ENCODE data around the gene MEI4. TPM values are rescaled to one million over a fixed set of nuclear protein-coding genes. Genes with fewer than 3 reads are reported as not detected.

The MEI4 gene
- total and polyA plus RNA-seq, 7 donors, result not detected

GRCh38 chr6:77619114-77619513, 33.7 kb upstream of the MEI4 start:
- no peaks in the 10 kb centered on the region for H3K4me1 ChIP-seq
- H3K4me3 ChIP-seq, result no peak overlapping the region
- no peak for DNase-seq
- H3K36me3 ChIP-seq, result no peaks in the 10 kb centered on the region
- WGBS, 2 donors, result 55 to 73% methylated on average over 2 of the region's 2 CpGs
- H3K27me3 ChIP-seq, result no peaks in the 10 kb centered on the region
- intact Hi-C loops (cut with DNase I), result no loop called here
- TF ChIP-seq CTCF (IDR thresholded peaks at IDR 0.05) (no peak), EP300 (IDR thresholded peaks at IDR 0.05) (no peak)
- peaks cover 0 to 2% (median 0%) of the 10 kb centered on the region in 4 donors for H3K9me3 ChIP-seq
- no peak overlapping the region for H3K27ac ChIP-seq

GRCh38 chr6:77620278-77620882, 32.5 kb upstream of the MEI4 start:
- Histone ChIP-seq H3K36me3 (no peaks in the 10 kb centered on the region), H3K27me3 (no peaks in the 10 kb centered on the region), H3K4me1 (no peaks in the 10 kb centered on the region), H3K9me3 (peaks cover 0 to 2% (median 0%) of the 10 kb centered on the region in 4 donors), H3K4me3 (no peak overlapping the region), H3K27ac (no peak overlapping the region)
- no peak for TF ChIP-seq CTCF (IDR thresholded peaks at IDR 0.05)
- no peak for TF ChIP-seq POLR2AphosphoS5 (IDR thresholded peaks at IDR 0.05)
- TF ChIP-seq POLR2A (IDR thresholded peaks at IDR 0.05), result no peak
- no peak for TF ChIP-seq EP300 (IDR thresholded peaks at IDR 0.05)
- WGBS, 2 donors, result 85 to 91% methylated on average over 1 of the region's 1 CpG
- no peak for DNase-seq
- intact Hi-C loops (cut with DNase I), result no loop called here

GRCh38 chr6:77624515-77624914, 28.3 kb upstream of the MEI4 start:
- Histone ChIP-seq H3K9me3 (no peaks in the 10 kb centered on the region), H3K4me3 (no peak overlapping the region), H3K36me3 (no peaks in the 10 kb centered on the region), H3K4me1 (no peaks in the 10 kb centered on the region), H3K27me3 (no peaks in the 10 kb centered on the region), H3K27ac (no peak overlapping the region)
- WGBS, 2 donors, result 77 to 81% methylated on average over 5 of the region's 5 CpGs
- no peak for DNase-seq
- TF ChIP-seq EP300 (IDR thresholded peaks at IDR 0.05), result no peak
- no peak for TF ChIP-seq CTCF (IDR thresholded peaks at IDR 0.05)
- no peak for TF ChIP-seq POLR2A (IDR thresholded peaks at IDR 0.05)
- no peak for TF ChIP-seq POLR2AphosphoS5 (IDR thresholded peaks at IDR 0.05)
- intact Hi-C loops (cut with DNase I), result no loop called here

GRCh38 chr6:77626426-77626825, 26.4 kb upstream of the MEI4 start:
- Histone ChIP-seq H3K36me3 (no peaks in the 10 kb centered on the region), H3K27ac (no peak overlapping the region), H3K9me3 (no peaks in the 10 kb centered on the region), H3K4me3 (no peak overlapping the region), H3K27me3 (no peaks in the 10 kb centered on the region), H3K4me1 (no peaks in the 10 kb centered on the region)
- DNase-seq, result no peak
- 84 to 90% methylated on average over 1 of the region's 1 CpG for WGBS, 2 donors
- intact Hi-C loops (cut with DNase I), result no loop called here
- TF ChIP-seq POLR2AphosphoS5 (IDR thresholded peaks at IDR 0.05) (no peak), CTCF (IDR thresholded peaks at IDR 0.05) (no peak), POLR2A (IDR thresholded peaks at IDR 0.05) (no peak), EP300 (IDR thresholded peaks at IDR 0.05) (no peak)

- Histone ChIP-seq H3K9me3 (no peaks in the 10 kb centered on the region), H3K4me1 (no peaks in the 10 kb centered on the region), H3K27ac (no peak overlapping the region), H3K36me3 (no peaks in the 10 kb centered on the region), H3K4me3 (no peak overlapping the region), H3K27me3 (no peaks in the 10 kb centered on the region)
- intact Hi-C loops (cut with DNase I), result no loop called here
- WGBS, 2 donors, result 79 to 81% methylated on average over 2 of the region's 2 CpGs
- DNase-seq, result no peak
- TF ChIP-seq POLR2A (IDR thresholded peaks at IDR 0.05) (no peak), POLR2AphosphoS5 (IDR thresholded peaks at IDR 0.05) (no peak), CTCF (IDR thresholded peaks at IDR 0.05) (no peak), EP300 (IDR thresholded peaks at IDR 0.05) (no peak)
Observed at GRCh38 chr6:77630014-77630413, 22.8 kb upstream of the MEI4 start.
